Activated T-cell treated with anti-CD3 and anti-CD28 coated beads, Interleukin-2, amount 50 U/mL, for 48 hours (primary cell): ENCODE results near the gene RAMAC.
A peak's percentile ranks its signal among the peaks of the same experiment; 100 is the strongest.
"Not testable (repeated sequence)": the region's sequence is repeated elsewhere in the genome, so short reads cannot be mapped to it uniquely, and the experiment has no call there.

Experiments
- DNase-seq, 2 experiments: peaks; one replicate each; pipeline ENCODE4 v3.0.0-alpha.2; 2020

Gene RAMAC

GRCh38 chr15:82985688-82986441 lies at the start of gene RAMAC:
RAMAC (plus strand) TSS chr15:82986210; CDS start chr15:82989019, 2,809 bp downstream.
- peak; percentile 91 for DNase-seq

- no peak for DNase-seq
Observed at GRCh38 chr15:82936966-82937711, 48.9 kb upstream of the RAMAC start.

- DNase-seq = no peak
Observed at GRCh38 chr15:82937712-82938058, 48.3 kb upstream of the RAMAC start.

DNA sequence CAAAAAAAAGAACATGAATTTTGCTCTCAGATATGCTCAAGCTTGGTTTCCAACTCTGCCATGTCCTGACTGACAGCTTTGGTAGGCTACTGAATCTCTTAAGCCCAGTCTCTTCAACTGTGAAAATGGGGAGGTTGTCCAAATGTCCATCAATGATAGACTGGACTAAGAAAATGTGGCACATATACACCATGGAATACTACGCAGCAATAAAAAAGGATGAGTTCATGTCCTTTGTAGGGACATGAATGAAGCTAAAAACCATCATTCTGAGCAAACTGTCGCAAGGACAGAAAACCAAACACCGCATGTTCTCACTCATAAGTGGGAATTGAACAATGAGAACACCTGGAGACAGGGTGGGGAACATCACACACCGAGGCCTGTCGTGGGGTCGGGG lies 46.3 kb upstream of the RAMAC start:
- not testable (repeated sequence) for DNase-seq

DNA sequence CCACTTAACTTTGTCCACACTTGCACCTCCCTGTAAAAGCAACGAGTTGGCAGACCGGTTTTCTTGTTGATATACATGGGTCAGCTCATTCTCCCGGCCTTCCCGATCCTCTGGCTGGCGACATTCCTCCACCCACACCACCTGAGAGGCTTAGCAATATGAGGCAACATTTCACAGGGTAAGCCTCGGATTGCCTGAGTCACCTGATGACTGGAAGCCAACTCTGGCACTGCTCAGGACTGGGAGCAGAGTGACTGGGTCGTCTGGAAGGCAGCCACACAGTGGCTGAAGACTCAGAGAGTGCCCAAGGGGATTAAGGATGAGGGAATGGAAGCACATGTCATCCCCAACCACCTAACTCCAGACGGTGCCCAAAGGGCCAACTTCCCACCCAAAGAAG lies 43.3 kb upstream of the RAMAC start:
- no peak for DNase-seq

DNA sequence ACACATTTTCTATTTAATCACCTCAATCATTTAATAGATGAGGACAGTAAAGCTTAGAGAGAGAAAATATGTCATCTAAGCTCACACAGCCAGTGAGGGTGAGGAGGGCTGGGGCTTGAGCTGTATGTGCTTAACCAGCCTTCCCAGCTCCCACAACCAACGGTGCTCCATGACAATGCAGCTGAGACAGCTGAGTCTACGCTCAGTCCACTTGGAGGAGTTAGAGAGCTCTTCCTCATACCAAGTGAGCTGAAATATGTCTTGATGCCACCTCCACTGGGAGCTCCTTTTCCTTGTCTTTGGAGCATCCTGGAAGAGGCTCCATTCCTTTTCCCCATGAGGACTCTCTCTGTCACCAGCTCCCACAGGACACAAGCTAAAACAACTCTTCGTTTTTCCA lies 42.8 kb upstream of the RAMAC start:
- no peak for DNase-seq

DNA sequence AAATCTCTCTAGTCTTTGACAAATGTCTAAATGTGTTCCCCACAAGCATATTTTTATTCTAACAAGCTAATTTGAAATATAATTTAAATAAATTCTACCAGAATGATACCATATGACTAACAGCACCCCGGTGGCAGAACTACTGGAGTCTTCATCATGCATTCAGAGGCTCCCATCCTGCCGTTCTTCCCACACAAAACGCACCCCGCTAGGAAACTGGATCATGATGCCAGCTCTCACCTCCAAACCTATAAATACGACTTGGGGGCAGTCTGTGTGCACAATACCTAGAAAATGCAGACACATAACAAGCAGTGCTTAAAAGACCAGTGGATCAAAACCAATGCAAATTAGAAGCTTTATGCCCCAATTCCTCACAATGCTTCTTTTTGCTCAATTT lies 42.0 kb upstream of the RAMAC start:
- no peak for DNase-seq

- no peak for DNase-seq
Observed at GRCh38 chr15:82944821-82945220, 41.2 kb upstream of the RAMAC start.

DNA sequence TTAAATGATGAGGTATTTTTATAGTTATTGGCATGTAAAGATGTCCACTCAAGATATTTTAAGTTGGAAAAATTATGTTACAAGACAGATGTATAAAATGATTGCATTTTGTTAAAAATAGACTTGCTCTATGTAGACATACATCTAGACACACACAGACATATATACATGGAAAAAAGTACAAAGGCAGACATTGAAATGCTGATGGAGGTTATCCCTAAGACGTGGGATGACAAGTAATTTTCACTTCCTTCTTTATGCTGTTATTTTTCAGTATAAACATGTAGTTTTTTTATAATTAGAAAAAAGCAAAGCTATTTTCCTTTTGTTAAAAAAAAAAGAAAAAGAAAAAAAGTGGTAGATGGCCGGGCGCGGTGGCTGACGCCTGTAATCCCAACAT lies 40.7 kb upstream of the RAMAC start:
- DNase-seq = no peak

DNA sequence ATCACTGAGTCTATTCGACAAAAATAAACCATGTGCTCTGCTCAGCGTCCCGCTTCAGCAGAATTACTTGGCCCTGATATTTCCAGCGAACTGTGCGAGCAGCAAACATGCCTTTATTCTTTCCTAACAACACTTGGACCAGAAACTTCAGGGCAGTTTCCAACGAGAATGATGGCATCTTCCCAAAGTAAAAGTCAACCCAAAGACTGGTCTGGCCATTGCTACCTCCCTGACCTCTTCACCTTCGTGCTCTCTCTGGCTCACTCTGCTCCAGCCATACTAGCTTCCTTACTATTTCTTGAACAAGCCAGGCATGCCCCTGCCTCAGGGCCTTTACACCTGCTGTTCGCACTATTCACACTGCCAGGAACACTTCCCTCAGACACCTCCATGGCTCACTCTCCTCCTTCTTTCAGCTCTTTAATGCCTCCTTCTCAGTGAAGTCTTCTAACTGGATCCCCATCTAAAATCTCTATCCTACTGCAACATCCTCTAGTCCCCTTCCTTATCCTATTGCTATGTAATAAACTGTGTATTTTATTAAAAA lies 39.8 kb upstream of the RAMAC start:
- no peak for DNase-seq

DNA sequence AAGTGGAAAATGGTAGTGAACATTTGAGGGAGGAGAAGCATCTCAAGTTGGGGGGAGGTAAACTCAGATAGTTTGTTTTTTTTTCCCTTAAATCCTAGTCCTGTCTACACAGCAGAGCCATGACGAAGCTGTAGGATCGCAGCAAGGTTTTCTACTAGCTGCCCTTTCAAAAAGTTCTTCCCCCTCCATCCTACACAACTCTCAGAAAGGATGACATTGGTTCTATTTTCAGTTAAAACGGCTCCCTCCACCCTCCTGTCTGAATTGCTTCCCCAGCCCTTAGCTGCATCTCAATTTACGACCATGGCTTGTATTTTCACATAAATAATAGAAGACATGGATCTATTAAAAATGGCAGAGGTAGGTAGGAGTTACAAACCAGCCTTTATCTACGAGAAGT lies 35.7 kb upstream of the RAMAC start:
- no peak for DNase-seq

- DNase-seq = no peak
Observed at GRCh38 chr15:82950746-82951370, 35.2 kb upstream of the RAMAC start.

DNA sequence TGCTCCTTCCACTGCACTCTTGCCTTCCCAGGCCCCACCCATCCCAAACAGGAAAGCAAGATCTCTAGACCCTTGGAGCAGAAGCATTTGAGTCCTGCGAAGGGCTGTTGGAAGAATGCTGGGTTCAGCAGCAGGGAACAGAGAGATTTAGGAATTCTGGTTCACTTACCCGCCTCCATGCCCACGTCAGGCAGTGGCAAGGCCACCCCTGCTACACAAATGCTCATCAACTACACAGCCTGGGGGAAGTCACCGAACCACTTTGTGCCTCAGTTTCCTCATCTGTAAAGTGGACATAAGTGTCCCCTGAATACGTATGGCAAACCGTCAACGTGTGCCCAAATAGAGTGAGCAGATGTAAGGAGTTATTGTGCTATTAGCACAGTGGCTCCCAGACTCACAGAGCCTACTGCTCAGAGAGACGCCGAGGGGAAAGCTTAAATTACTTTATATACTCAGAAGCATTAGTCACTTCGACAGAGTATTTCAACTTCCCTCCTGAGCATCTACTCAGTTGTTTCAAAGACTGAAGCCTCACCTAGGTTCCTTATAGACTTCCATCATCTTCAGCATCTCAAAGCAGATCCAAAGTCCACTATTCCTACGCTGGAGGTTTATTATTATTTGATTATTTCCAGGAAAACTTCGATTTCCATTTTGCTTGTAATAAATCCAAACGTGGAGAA lies 34.4 kb upstream of the RAMAC start:
- DNase-seq = no peak

GRCh38 chr15:82952158-82953081 lies 33.6 kb upstream of the RAMAC start, which contains the start of gene HOMER2:
HOMER2 (minus strand) TSS chr15:82952720; CDS start chr15:82952535, 185 bp downstream.
- peak; percentile 27 to 38 for DNase-seq

DNA sequence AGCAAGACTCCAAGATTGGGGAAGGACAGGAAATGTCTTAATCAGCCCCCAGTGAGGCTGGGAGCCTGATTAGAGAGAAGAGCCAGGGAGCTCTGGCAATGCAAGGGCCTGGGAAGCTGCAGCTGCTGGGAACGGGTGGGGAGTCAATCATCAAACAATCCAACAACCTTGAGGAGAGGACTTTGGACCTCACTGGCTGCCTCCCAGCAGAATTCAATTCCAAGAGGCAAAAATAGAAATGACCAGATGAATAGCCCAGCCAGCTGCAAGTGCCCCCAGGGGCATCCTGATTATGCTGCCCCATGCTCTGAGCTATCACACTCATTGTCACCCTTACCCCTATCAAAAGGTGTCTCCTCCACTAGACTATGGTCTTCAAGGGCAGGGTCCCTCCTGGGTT lies 27.4 kb upstream of the RAMAC start:
- DNase-seq = no peak

DNA sequence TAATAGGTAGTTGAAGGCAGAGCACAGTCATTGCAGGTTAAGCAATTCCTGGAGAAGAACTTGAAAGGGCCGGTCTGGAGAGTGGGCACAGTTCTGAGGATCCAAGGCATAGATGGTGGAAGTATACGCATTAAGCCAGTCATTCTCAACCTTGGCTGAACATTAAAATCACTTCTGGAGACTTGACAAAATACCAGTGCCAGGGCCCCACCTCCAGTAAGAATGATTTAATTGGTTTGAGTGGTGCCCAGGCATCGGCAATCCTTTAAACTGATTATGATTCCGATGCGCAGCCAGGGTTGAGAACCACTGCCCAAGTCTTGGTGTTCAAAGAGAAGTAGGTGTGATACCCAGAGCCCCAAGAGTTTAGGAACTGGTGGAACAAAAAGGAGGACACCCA lies 26.6 kb upstream of the RAMAC start:
- DNase-seq = no peak

- DNase-seq = no peak
Observed at GRCh38 chr15:82960766-82961165, 25.2 kb upstream of the RAMAC start.

- DNase-seq = no peak
Observed at GRCh38 chr15:82963471-82964341, 22.3 kb upstream of the RAMAC start.

GRCh38 chr15:82964890-82965289 lies 21.1 kb upstream of the RAMAC start:
- no peak for DNase-seq

DNA sequence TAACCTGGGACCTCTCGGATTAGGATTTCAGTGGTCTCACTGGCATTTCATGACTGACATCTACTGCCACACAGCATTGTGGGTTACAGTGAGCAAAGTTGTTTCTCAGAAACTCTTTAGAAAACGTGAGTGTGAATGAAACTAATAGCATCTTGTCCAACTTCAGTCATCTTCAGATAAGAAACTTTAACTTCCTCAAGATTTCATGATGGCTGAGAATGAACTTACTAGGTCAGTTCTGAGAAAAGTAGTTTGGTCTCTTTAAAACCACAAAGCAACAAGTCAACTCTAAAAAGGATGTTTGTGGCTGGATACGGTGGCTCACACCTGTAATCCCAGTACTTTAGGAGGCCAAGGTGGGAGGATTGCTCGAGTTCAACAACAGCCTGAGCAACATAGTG lies 19.3 kb upstream of the RAMAC start:
- DNase-seq = peak in 1 of 2 experiments; percentile 39

- DNase-seq = no peak
Observed at GRCh38 chr15:82968066-82968465, 17.9 kb upstream of the RAMAC start.
